Activated CD8-positive, alpha-beta memory T cell treated with anti-CD3 and anti-CD28 coated beads, Interleukin-2, amount 50 U/mL, for 24 hours (primary cell): ENCODE measurements around the gene GSTT4.
"Not testable (repeated sequence)": the region's sequence is repeated elsewhere in the genome, so short reads cannot be mapped to it uniquely, and the experiment has no call there.

ENCODE experiments used
- DNase-seq: peaks from one replicate; pipeline ENCODE4 v3.0.0-alpha.2; 2020; ENCODE audit errors: extremely low read depth

The GSTT4 gene

GRCh38 chr22:23986538-23987178 is 18.6 kb downstream of the GSTT4 start:
- DNase-seq, result not testable (repeated sequence)

- not testable (repeated sequence) for DNase-seq
Measured at GRCh38 chr22:23986089-23986488, 19.2 kb downstream of the GSTT4 start.

- no peak for DNase-seq
Measured at GRCh38 chr22:23984430-23984829, 20.8 kb downstream of the GSTT4 start.

- not testable (repeated sequence) for DNase-seq
Measured at GRCh38 chr22:23980567-23980966, 24.7 kb downstream of the GSTT4 start.

GRCh38 chr22:23979557-23980240 is 25.6 kb downstream of the GSTT4 start, which contains the start of gene GSTT2:
GSTT2 (plus strand) TSS chr22:23980134.
- DNase-seq, result not testable (repeated sequence)

GRCh38 chr22:23977304-23977703 is 27.9 kb downstream of the GSTT4 start:
- DNase-seq, result not testable (repeated sequence)

GRCh38 chr22:23974836-23975352 is 30.4 kb downstream of the GSTT4 start:
- DNase-seq, result not testable (repeated sequence)

GRCh38 chr22:23974345-23974744 is 30.9 kb downstream of the GSTT4 start, which contains the start of gene DDT:
DDT (minus strand) TSS chr22:23974441; CDS start chr22:23974414, 27 bp downstream.
- DNase-seq, result not testable (repeated sequence)

- DNase-seq, result not testable (repeated sequence)
Measured at GRCh38 chr22:23971927-23972326, 33.3 kb downstream of the GSTT4 start.

- DNase-seq, result no peak
Measured at GRCh38 chr22:23970816-23971486, 34.3 kb downstream of the GSTT4 start.

- no peak for DNase-seq
Measured at GRCh38 chr22:23970201-23970641, 35.0 kb downstream of the GSTT4 start.

- no peak for DNase-seq
Measured at GRCh38 chr22:23969071-23969470, 36.2 kb downstream of the GSTT4 start.

GRCh38 chr22:23966568-23966967 is 38.7 kb downstream of the GSTT4 start, which contains the start of gene DDTL:
DDTL (plus strand) TSS chr22:23966888; CDS start chr22:23966915, 27 bp downstream.
- DNase-seq, result not testable (repeated sequence)

- not testable (repeated sequence) for DNase-seq
Measured at GRCh38 chr22:23966094-23966493, 39.2 kb downstream of the GSTT4 start.

- not testable (repeated sequence) for DNase-seq
Measured at GRCh38 chr22:23961084-23961771, 44.0 kb downstream of the GSTT4 start, which contains the start of gene GSTT2B. GSTT2B (minus strand) TSS chr22:23961195; CDS start chr22:23961131, 64 bp downstream.

- DNase-seq, result peak; percentile 53
Measured at GRCh38 chr22:23956301-23956900, 48.9 kb downstream of the GSTT4 start.

- not testable (repeated sequence) for DNase-seq
Measured at GRCh38 chr22:23955886-23956285, 49.4 kb downstream of the GSTT4 start.

GRCh38 chr22:23954991-23955305 is 50.3 kb downstream of the GSTT4 start:
- DNase-seq, result not testable (repeated sequence)

GRCh38 chr22:23954193-23954990 is 50.9 kb downstream of the GSTT4 start:
- DNase-seq, result not testable (repeated sequence)

- not testable (repeated sequence) for DNase-seq
Measured at GRCh38 chr22:23953485-23953884, 51.8 kb downstream of the GSTT4 start.
